H9 (cell line): Measurements from ENCODE around the gene UTP11. TPM values are rescaled to one million over a fixed set of nuclear protein-coding genes. Genes with fewer than 3 reads are reported as not detected.
A peak's percentile ranks its signal among the peaks of the same experiment; 100 is the strongest.

Source experiments
- DNase-seq: peaks from one replicate; pipeline ENCODE4 v3.0.0-alpha.2; 2017
- H2AFZ ChIP-seq: one replicate; pipeline ENCODE4 v1.6.1; 2013; ENCODE audit warnings: mild to moderate bottlenecking, low read length, control low read depth, moderate library complexity
- H2AK5ac ChIP-seq: 2 replicates; pipeline ENCODE4 v1.6.1; 2013; ENCODE audit warnings: low read length, control low read depth, mixed read lengths; ENCODE audit not compliant: insufficient read length
- H2BK120ac ChIP-seq: one replicate; pipeline ENCODE4 v1.6.1; 2013; ENCODE audit warnings: low read depth, mild to moderate bottlenecking, low read length, control low read depth, inconsistent platforms; ENCODE audit not compliant: poor library complexity, severe bottlenecking
- H2BK12ac ChIP-seq: 2 replicates; pipeline ENCODE4 v1.6.1; 2013; ENCODE audit warnings: low read length, control low read depth, mixed read lengths, low read depth; ENCODE audit not compliant: insufficient read length
- H2BK15ac ChIP-seq: 2 replicates; pipeline ENCODE4 v1.6.1; 2013; ENCODE audit warnings: low read depth, low read length, control low read depth
- H2BK20ac ChIP-seq: one replicate; pipeline ENCODE4 v1.6.1; 2013; ENCODE audit warnings: low read depth, mild to moderate bottlenecking, low read length, control low read depth, inconsistent platforms; ENCODE audit not compliant: poor library complexity, severe bottlenecking
- H2BK5ac ChIP-seq: 2 replicates; pipeline ENCODE4 v1.6.1; 2013; ENCODE audit warnings: low read length, control low read depth, mixed read lengths; ENCODE audit not compliant: insufficient read length
- H3K14ac ChIP-seq: 2 replicates; pipeline ENCODE4 v1.6.1; 2013; ENCODE audit warnings: low read length, control low read depth; ENCODE audit not compliant: insufficient read depth
- H3K18ac ChIP-seq: 2 replicates; pipeline ENCODE4 v1.6.1; 2013; ENCODE audit warnings: low read depth, mild to moderate bottlenecking, mixed read lengths, low read length, control low read depth; ENCODE audit not compliant: insufficient read length
- H3K23ac ChIP-seq: 2 replicates; pipeline ENCODE4 v1.6.1; 2013; ENCODE audit warnings: low read length, control low read depth, mixed read lengths, low read depth; ENCODE audit not compliant: insufficient read length
- H3K23me2 ChIP-seq: 2 replicates; pipeline ENCODE4 v1.6.1; 2013; ENCODE audit warnings: low read depth, mild to moderate bottlenecking, mixed read lengths, low read length, control low read depth; ENCODE audit not compliant: insufficient read length, poor library complexity, severe bottlenecking
- H3K27ac ChIP-seq: 2 replicates; pipeline ENCODE4 v1.5.1; 2013; ENCODE audit warnings: low read length, control low read depth, mixed read lengths, low read depth; ENCODE audit not compliant: insufficient read length
- H3K27me3 ChIP-seq: 2 replicates; pipeline ENCODE4 v1.6.1; 2013; ENCODE audit warnings: low read length, control low read depth, inconsistent platforms; ENCODE audit not compliant: insufficient read depth
- H3K4ac ChIP-seq: 2 replicates; pipeline ENCODE4 v1.6.1; 2013; ENCODE audit warnings: low read depth, mild to moderate bottlenecking, control low read depth, inconsistent platforms, low read length, moderate library complexity
- H3K4me1 ChIP-seq: 2 replicates; pipeline ENCODE4 v1.6.1; 2013; ENCODE audit warnings: low read length, control low read depth, inconsistent platforms; ENCODE audit not compliant: insufficient read depth
- H3K4me2 ChIP-seq: 2 replicates; pipeline ENCODE4 v1.6.1; 2013; ENCODE audit warnings: low read length, control low read depth, mixed read lengths; ENCODE audit not compliant: insufficient read length, insufficient read depth
- H3K56ac ChIP-seq: 2 replicates; pipeline ENCODE4 v1.6.1; 2013; ENCODE audit warnings: low read depth, mild to moderate bottlenecking, mixed read lengths, low read length, control low read depth; ENCODE audit not compliant: insufficient read length
- H3K79me1 ChIP-seq: 2 replicates; pipeline ENCODE4 v1.6.1; 2013; ENCODE audit warnings: low read depth, mild to moderate bottlenecking, moderate library complexity, low read length, control low read depth, inconsistent platforms; ENCODE audit not compliant: insufficient read depth, poor library complexity, severe bottlenecking
- H3K79me2 ChIP-seq: 2 replicates; pipeline ENCODE4 v1.6.1; 2013; ENCODE audit warnings: low read length, control low read depth, inconsistent platforms; ENCODE audit not compliant: insufficient read depth
- H3K9ac ChIP-seq: 2 replicates; pipeline ENCODE4 v1.6.1; 2013; ENCODE audit warnings: low read length, control low read depth, mixed read lengths; ENCODE audit not compliant: insufficient read length; ENCODE audit errors: extremely low read depth
- H3K9me3 ChIP-seq: one replicate; pipeline ENCODE4 v1.6.1; 2013; ENCODE audit warnings: low read depth, low read length, inconsistent platforms; ENCODE audit not compliant: control insufficient read depth
- H3T11ph ChIP-seq: one replicate; pipeline ENCODE4 v1.6.1; 2013; ENCODE audit warnings: mild to moderate bottlenecking, low read length, control low read depth, inconsistent platforms
- H4K20me1 ChIP-seq: one replicate; pipeline ENCODE4 v1.6.1; 2013; ENCODE audit not compliant: control insufficient read depth, insufficient read length, insufficient read depth
- H4K5ac ChIP-seq: 2 replicates; pipeline ENCODE4 v1.6.1; 2013; ENCODE audit warnings: low read depth, mild to moderate bottlenecking, mixed read lengths, low read length, control low read depth; ENCODE audit not compliant: insufficient read length
- H4K8ac ChIP-seq: replicated peaks from 2 replicates; pipeline ENCODE4 v1.6.1; 2013; ENCODE audit warnings: low read length, control low read depth, mixed read lengths, low read depth; ENCODE audit not compliant: insufficient read length
- H4K91ac ChIP-seq: 2 replicates; pipeline ENCODE4 v1.6.1; 2013; ENCODE audit warnings: low read depth, mild to moderate bottlenecking, moderate library complexity, mixed read lengths, low read length, control low read depth; ENCODE audit not compliant: insufficient read length
- H3K27ac Mint-ChIP-seq, 3 experiments: 2 replicates in 2 of 3; 3 replicates in 1 of 3; pipeline ENCODE4 v1.8.0; 2020 to 2021; ENCODE audit warnings: mixed read lengths in 3 of 3, mild to moderate bottlenecking in 1 of 3, moderate library complexity in 1 of 3
- H3K27me3 Mint-ChIP-seq: 2 replicates; pipeline ENCODE4 v1.8.0; 2021; ENCODE audit warnings: low read depth, mild to moderate bottlenecking, moderate library complexity, mixed read lengths
- H3K36me3 Mint-ChIP-seq, 3 experiments: 2 replicates in 2 of 3; 3 replicates in 1 of 3; pipeline ENCODE4 v1.8.0; 2020 to 2021; ENCODE audit warnings: low read depth in 3 of 3, mixed read lengths in 3 of 3; ENCODE audit not compliant: insufficient read depth in 1 of 3
- H3K4me1 Mint-ChIP-seq, 2 experiments: 2 replicates each; pipeline ENCODE4 v1.8.0; 2020; ENCODE audit warnings: mixed read lengths in 2 of 2
- H3K4me3 Mint-ChIP-seq, 2 experiments: 2 replicates in 1 of 2; 3 replicates in 1 of 2; pipeline ENCODE4 v1.8.0; 2020 to 2021; ENCODE audit warnings: mild to moderate bottlenecking in 2 of 2, mixed read lengths in 2 of 2, moderate library complexity in 1 of 2
- H3K9me3 Mint-ChIP-seq, 2 experiments: 2 replicates in 1 of 2; 3 replicates in 1 of 2; pipeline ENCODE4 v1.8.0; 2020; ENCODE audit warnings: mild to moderate bottlenecking in 2 of 2, mixed read lengths in 2 of 2, moderate library complexity in 1 of 2
- WGBS: extraction: QIAGEN DNeasy Blood & Tissue Kit; methylation state at CpG from one replicate; pipeline ENCODE4 v1.1.7; 2013; ENCODE audit warnings: missing lambda C conversion rate, low lambda C conversion rate, mixed read lengths; ENCODE audit not compliant: insufficient read length; ENCODE audit errors: extremely low coverage; 5-methylcytosine and 5-hydroxymethylcytosine counted together
- total RNA-seq: library from RNA; stranded (reverse); gene quantifications from 2 replicates; pipeline ENCODE4 v1.2.1, GENCODE V29; 2021
- TF ChIP-seq, protein P1 (sequence below): fragments of 200-600 bp; sonication (generic); conservative IDR thresholded peaks from 3 replicates; pipeline ENCODE4 v1.8.0; 2021; ENCODE audit warnings: antibody characterized with exemption, mild to moderate bottlenecking

The UTP11 gene
- total RNA-seq, 1 experiment from 2014 or later = 63.1 TPM

DNA sequence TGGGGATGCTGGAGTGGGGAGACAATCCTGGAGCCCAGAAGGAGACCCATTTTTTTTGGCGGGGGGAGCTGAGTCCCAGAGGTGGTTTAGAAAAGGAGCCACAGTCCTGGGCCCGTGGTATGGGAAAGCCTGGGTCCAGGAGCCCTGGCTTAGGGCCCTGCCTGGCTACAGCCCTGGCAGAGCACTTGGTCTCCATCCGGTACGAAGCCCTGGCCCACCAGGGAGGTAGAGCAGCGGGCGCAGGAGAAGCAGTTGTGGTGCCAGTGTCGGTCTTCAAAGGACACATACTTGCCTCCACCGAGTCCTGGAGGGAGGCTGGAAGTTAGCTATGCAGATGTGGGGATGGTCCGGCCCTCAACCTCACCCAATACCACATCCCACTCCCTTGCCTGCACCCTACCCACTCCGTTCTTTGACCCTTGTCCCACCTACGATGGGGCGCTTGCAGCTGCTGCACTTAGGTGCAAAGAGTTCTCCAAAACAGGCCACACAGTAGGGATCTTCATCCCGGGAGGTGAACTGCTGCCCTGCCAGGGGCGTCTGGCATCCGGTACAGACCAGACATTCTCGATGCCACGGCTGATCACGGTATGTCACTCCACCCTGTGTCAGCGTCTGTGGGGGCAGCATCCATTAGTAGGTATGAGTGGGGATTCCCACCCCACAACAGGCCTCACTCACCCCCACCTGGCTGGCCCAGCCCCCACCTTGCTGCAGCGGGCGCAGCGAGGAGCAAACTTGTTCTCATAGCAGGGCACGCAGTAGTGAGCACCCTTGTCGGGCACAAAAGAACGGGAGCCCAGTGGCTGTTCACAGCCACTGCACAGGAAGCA lies 15.1 kb upstream of the UTP11 start:
- Mint-ChIP-seq H3K36me3 (peaks cover 17 to 35% (median 32%) of the 10 kb centered on the region in 3 experiments), H3K4me3 (peak overlapping the region in 1 of 2 experiments; percentile 80; a peak in 2 of 5 replicates), H3K4me1 (peaks cover 39 to 47% of the 10 kb centered on the region in 2 experiments), H3K27ac (peak overlapping the region in 2 of 3 experiments; percentile 93; a peak in 4 of 7 replicates), H3K9me3 (no peaks in the 10 kb centered on the region), H3K27me3 (no peaks in the 10 kb centered on the region)
- no peaks in the 10 kb centered on the region; the same call in 1 of the 2 replicates for H3K79me2 ChIP-seq
- H2BK15ac ChIP-seq = no peak overlapping the region
- H3K14ac ChIP-seq = no peak overlapping the region
- peaks cover 25% of the 10 kb centered on the region for H3K4me1 ChIP-seq
- H3T11ph ChIP-seq = no peak overlapping the region
- H3K79me1 ChIP-seq = no peaks in the 10 kb centered on the region
- H3K9me3 ChIP-seq = no peaks in the 10 kb centered on the region
- H3K9ac ChIP-seq = no peak overlapping the region
- H2BK5ac ChIP-seq = no peak overlapping the region
- H3K56ac ChIP-seq = no peak overlapping the region
- TF ChIP-seq, protein P1, sequence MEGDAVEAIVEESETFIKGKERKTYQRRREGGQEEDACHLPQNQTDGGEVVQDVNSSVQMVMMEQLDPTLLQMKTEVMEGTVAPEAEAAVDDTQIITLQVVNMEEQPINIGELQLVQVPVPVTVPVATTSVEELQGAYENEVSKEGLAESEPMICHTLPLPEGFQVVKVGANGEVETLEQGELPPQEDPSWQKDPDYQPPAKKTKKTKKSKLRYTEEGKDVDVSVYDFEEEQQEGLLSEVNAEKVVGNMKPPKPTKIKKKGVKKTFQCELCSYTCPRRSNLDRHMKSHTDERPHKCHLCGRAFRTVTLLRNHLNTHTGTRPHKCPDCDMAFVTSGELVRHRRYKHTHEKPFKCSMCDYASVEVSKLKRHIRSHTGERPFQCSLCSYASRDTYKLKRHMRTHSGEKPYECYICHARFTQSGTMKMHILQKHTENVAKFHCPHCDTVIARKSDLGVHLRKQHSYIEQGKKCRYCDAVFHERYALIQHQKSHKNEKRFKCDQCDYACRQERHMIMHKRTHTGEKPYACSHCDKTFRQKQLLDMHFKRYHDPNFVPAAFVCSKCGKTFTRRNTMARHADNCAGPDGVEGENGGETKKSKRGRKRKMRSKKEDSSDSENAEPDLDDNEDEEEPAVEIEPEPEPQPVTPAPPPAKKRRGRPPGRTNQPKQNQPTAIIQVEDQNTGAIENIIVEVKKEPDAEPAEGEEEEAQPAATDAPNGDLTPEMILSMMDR = no peak
- no peak overlapping the region for H3K23ac ChIP-seq
- no peak overlapping the region for H3K27ac ChIP-seq
- no peak overlapping the region for H3K4ac ChIP-seq
- no peak overlapping the region for H2BK120ac ChIP-seq
- H4K20me1 ChIP-seq = no peaks in the 10 kb centered on the region
- WGBS = no CpG with 5 or more reads among the region's 25 CpGs
- no peak overlapping the region for H4K91ac ChIP-seq
- H2BK20ac ChIP-seq = no peak overlapping the region
- H4K5ac ChIP-seq = no peak overlapping the region
- no peak overlapping the region for H3K18ac ChIP-seq
- no peak overlapping the region for H2AFZ ChIP-seq
- H3K23me2 ChIP-seq = peaks cover 13% of the 10 kb centered on the region
- no peak overlapping the region for H2AK5ac ChIP-seq
- H3K27me3 ChIP-seq = no peaks in the 10 kb centered on the region
- H4K8ac ChIP-seq = no peak overlapping the region
- H2BK12ac ChIP-seq = no peak overlapping the region
- no peak for DNase-seq
- no peak overlapping the region for H3K4me2 ChIP-seq
